ENCODE results near the gene TOLLIP. TPM values are rescaled to one million over a fixed set of nuclear protein-coding genes. Genes with fewer than 3 reads are reported as not detected.

TOLLIP gene
- total and polyA plus RNA-seq, 12 donors: 19.0 to 53.6 (median 42.6) TPM

DNA sequence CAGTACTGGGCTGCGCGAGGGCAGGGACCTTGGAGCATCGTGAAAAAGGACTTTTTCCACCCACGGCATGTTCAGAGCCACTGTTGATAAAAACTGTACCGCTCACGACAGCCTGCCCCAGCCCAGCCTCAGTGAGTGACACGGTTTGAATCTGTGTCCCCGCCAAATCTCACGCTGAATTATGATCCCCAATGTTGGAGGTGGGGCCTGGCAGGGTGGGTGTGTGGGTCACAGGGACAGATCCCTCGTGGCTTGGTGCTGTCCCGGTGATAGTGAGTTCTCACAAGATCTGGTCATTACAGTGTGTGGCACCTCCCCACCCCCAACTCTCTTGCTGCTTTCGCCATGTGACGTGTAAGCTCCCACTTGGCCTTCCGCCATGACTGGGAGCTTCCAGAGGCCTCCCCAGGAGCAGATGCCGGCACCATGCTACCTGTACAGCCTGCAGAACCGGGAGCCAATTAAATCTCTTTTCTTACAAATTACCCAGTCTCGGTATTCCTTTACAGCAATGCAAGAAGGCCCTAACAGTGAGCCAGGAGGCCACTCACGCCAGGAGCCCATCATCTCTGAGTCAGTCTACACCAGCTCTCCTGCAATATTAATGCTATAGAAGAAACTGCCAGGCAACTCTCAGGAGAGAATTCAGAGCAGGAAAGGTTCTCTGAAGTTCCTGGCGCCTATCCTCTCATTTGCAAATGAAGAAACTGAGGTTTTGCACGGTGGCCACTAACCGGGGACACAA is 1.3 kb downstream of the TOLLIP start:
- Histone ChIP-seq H3K36me3 (peaks cover 0 to 24% (median 0%) of the 10 kb centered on the region in 9 donors), H3K4me3 (peak overlapping the region; percentile 39 to 94 (median 85)), H3K4me1 (peaks cover 5 to 70% (median 51%) of the 10 kb centered on the region in 9 donors), H3K27me3 (no peaks in the 10 kb centered on the region), H3K27ac (peak overlapping the region in 6 of 10 donors; percentile 90 to 97 (median 94)), H3K9me3 (peaks cover 0 to 17% (median 6%) of the 10 kb centered on the region in 11 donors)
- TF ChIP-seq, protein P1, sequence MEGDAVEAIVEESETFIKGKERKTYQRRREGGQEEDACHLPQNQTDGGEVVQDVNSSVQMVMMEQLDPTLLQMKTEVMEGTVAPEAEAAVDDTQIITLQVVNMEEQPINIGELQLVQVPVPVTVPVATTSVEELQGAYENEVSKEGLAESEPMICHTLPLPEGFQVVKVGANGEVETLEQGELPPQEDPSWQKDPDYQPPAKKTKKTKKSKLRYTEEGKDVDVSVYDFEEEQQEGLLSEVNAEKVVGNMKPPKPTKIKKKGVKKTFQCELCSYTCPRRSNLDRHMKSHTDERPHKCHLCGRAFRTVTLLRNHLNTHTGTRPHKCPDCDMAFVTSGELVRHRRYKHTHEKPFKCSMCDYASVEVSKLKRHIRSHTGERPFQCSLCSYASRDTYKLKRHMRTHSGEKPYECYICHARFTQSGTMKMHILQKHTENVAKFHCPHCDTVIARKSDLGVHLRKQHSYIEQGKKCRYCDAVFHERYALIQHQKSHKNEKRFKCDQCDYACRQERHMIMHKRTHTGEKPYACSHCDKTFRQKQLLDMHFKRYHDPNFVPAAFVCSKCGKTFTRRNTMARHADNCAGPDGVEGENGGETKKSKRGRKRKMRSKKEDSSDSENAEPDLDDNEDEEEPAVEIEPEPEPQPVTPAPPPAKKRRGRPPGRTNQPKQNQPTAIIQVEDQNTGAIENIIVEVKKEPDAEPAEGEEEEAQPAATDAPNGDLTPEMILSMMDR (IDR thresholded peaks at IDR 0.05): no peak
- DNase-seq (peak in 1 of 2 donors; percentile 11), ATAC-seq (no peak)
- intact Hi-C loops (cut with DNase I): loop anchor here in 6 of 10 donors (1.0 to 10.0 kb wide), 4 partner anchors 46 to 217 kb away; no protein-coding TSS in a partner anchor
- 73 to 75% methylated on average over 21 of the region's 21 CpGs for WGBS, 2 donors

DNA sequence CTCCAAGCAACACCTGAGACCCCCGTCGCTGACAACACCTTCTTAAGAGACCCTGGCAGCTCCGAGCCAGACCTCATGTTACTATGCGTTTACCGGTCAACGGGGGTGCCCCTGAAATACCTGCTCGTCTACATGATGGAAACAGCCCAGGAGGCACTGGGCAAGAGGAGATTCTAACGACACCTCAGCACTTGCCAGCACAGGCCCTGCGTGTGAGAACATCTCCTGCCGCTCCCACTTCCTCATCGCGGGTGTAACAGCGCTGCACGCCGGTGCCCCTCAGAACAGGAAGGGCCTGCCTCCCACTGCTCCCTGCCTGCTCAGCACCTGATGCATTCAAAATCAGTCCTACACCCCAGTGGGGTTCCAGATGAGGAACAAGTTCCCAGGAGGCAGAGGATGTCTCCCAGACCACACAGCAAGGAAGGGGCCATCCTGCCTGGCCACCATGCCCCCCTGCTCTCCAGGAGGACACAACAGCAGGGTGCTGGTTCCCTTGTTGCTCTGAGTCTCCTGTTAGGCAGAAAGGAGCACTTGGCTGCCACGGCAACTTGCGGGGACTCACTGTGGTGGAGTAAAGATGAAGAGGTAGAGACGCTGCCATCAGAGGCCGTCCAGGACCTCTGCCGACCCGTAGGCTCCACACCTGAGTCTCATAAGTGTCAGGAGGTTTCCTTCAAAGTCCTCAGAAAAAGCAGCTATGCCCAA is 2.1 kb downstream of the TOLLIP start:
- Histone ChIP-seq H3K27me3 (no peaks in the 10 kb centered on the region), H3K4me3 (no peak overlapping the region), H3K4me1 (peaks cover 7 to 77% (median 59%) of the 10 kb centered on the region in 9 donors), H3K9me3 (peaks cover 0 to 14% (median 6%) of the 10 kb centered on the region in 11 donors), H3K36me3 (peaks cover 0 to 28% (median 0%) of the 10 kb centered on the region in 9 donors), H3K27ac (no peak overlapping the region)
- WGBS, 2 donors: 80 to 88% methylated on average over 21 of the region's 21 CpGs
- DNase-seq (no peak), ATAC-seq (no peak)
- TF ChIP-seq, protein P1 (IDR thresholded peaks at IDR 0.05): no peak
- intact Hi-C loops (cut with DNase I): loop anchor here in 5 of 10 donors (5.0 to 10.0 kb wide), 3 partner anchors 105 to 217 kb away; no protein-coding TSS in a partner anchor

DNA sequence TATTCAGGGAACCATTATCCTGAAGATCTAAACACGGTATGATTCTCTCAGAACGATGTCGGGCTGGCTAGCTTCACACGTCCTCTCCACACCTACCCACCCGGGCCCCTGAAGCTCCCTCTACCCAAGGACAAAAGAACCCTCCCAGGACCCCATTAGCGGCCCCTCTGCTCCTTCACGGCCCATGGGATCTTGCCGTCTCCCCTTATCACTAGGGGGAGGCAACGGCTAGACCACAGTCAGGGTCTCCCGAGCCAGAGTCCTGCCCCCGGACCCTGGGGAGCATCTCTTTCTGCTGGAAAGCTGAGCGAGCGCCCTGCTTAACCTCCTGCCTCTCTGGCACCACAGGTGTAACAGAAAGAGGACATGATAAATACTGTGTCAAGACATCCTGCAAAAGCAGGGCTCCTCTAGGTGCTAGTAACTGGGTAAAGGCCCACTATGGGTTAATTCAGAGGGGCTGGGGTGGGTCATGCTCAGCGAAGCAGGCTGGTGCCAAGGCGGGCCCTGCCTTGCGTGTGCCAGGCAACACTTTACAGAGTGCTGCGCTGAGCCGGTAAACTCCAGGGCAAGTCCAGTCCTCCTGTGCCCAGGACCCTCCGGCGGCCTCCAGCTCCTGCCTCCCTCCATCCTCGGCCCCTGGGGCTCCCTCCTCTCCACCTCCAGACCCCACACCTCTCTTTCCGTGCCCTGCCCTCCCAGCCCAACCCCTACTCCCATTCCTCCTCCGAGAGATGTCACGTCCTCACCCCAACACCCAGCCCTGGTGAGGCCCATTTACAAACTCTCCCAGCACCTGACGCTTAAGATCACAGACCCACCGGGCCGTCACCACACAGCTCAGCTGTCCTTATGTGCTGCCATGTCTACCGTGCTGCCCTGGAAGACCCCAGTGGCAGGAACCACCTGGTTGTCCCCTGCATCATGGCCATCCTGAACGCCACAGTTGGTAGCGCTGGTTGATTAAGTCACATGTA is 3.0 kb downstream of the TOLLIP start:
- Histone ChIP-seq H3K36me3 (peaks cover 0 to 28% (median 0%) of the 10 kb centered on the region in 9 donors), H3K4me3 (no peak overlapping the region), H3K4me1 (peaks cover 7 to 77% (median 59%) of the 10 kb centered on the region in 9 donors), H3K9me3 (peaks cover 0 to 5% (median 0%) of the 10 kb centered on the region in 11 donors), H3K27ac (no peak overlapping the region), H3K27me3 (no peaks in the 10 kb centered on the region)
- ATAC-seq: no peak
- TF ChIP-seq, protein P1 (IDR thresholded peaks at IDR 0.05): no peak
- no peak for DNase-seq
- 86 to 91% methylated on average over 30 of the region's 30 CpGs for WGBS, 2 donors
- intact Hi-C loops (cut with DNase I): loop anchor here in 5 of 10 donors (5.0 to 10.0 kb wide), 3 partner anchors 104 to 218 kb away; no protein-coding TSS in a partner anchor
